ENCODE results near the gene GLI1.
"Not testable (repeated sequence)": the region's sequence is repeated elsewhere in the genome, so short reads cannot be mapped to it uniquely, and the experiment has no call there.

DNA sequence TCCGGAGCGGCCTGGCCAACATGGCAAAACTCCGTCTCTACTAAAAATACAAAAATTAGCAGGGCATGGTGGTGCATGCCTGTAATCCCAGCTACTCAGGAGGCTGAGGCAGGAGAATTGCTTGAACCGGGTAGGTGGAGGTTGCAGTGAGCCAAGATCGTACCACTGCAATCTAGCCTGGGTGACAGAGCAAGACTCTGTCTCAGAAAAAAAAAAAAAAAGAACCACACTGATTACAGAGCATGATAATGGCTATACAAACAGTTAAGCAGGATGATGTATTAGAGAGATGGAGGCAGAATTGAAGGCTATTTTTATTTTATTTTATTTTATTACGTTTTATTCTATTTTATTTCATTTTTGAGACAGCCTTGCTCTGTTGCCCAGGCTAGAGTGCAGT is 15.2 kb upstream of the GLI1 start:
- TF ChIP-seq CTCF (conservative IDR thresholded peaks at IDR 0.05 in 1 of 2, IDR thresholded peaks at IDR 0.05 in 1 of 2; ENCODE audit: low read depth in 1 of 2, low read length in 2 of 2); EZH2 (IDR thresholded peaks at IDR 0.05; ENCODE audit: low read length, missing control alignments): not testable (repeated sequence)

All from fibroblast of lung (primary cell).